Lower leg skin (tissue), 4 donors: ENCODE measurements around the gene SPOCD1. TPM values are rescaled to one million over a fixed set of nuclear protein-coding genes. Genes with fewer than 3 reads are reported as not detected.
"Not testable (repeated sequence)": the region's sequence is repeated elsewhere in the genome, so short reads cannot be mapped to it uniquely, and the experiment has no call there.

ENCODE experiments used
- DNase-seq, 2 donors: peaks; one replicate each; pipeline ENCODE4 v3.0.0-alpha.2; 2019; ENCODE audit warnings: low spot score in 2 of 2
- H3K4me3 ChIP-seq: fragments of 200-600 bp; sonication (generic); 2 replicates; pipeline ENCODE4 v1.5.1; 2017; ENCODE audit warnings: mild to moderate bottlenecking, low read depth; ENCODE audit not compliant: poor library complexity, severe bottlenecking
- POLR2A ChIP-seq, 2 donors: fragments of 450-650 bp; IDR thresholded peaks; one replicate each; pipeline ENCODE4 v1.6.1; 2016 to 2017; ENCODE audit warnings: antibody characterized with exemption in 2 of 2, mild to moderate bottlenecking in 1 of 2, moderate library complexity in 1 of 2
- WGBS, 2 donors: methylation state at CpG; one replicate each; pipeline ENCODE4 v1.1.5; 2018; 5-methylcytosine and 5-hydroxymethylcytosine counted together
- intact Hi-C: fragments of 100-400 bp; cut with DNase I; formaldehyde crosslinking; loops from one replicate; pipeline ENCODE4 v1.15.0; 2023; ENCODE audit warnings: low total_unique reads
- total RNA-seq, 4 donors: library from RNA; depleted of rRNA; stranded (reverse); fragments of >200 nt; gene quantifications; one replicate each; pipeline ENCODE4 v1.1.0, GENCODE V29; 2016
- TF ChIP-seq, protein P1 (sequence below), 3 donors: fragments of 450-650 bp; IDR thresholded peaks; one replicate each; pipeline ENCODE4 v1.5.1; 2016; ENCODE audit warnings: antibody characterized with exemption in 3 of 3, mild to moderate bottlenecking in 3 of 3, moderate library complexity in 2 of 3

The SPOCD1 gene
- total RNA-seq, 4 donors from 2014 or later = 0.13 to 0.51 TPM; not detected in 2

DNA sequence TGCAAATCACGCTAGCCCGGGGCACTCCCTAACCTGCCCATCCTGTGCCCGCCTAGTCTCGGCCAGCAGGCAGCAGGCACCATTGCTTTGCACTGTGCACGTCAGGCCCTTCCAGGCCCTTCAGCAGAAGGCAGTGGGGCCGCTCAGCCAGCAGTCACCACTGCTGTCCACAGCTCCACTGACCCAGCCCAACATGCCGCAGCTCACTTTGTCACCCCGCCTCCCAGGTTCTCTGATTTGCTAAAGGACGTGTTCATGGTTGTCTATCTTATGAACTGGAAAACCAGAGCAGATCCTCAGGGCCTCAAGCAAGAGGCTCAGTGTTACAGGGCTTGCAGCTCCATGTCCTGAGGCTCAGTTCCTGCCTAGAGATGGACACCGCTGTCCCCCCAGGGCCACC is 14.2 kb upstream of the SPOCD1 start:
- DNase-seq = peak in 1 of 2 donors; percentile 76
- TF ChIP-seq POLR2A (IDR thresholded peaks at IDR 0.05) = no peak
- intact Hi-C loops = no loop called here
- 82 to 93% methylated on average over 10 of the region's 10 CpGs for WGBS, 2 donors
- no peak overlapping the region for H3K4me3 ChIP-seq

GRCh38 chr1:31828926-31829690 is 13.3 kb upstream of the SPOCD1 start:
- H3K4me3 ChIP-seq = no peak overlapping the region
- peak in 1 of 2 donors; percentile 64 for DNase-seq
- intact Hi-C loops = no loop called here
- 85 to 86% methylated on average over 15 of the region's 15 CpGs for WGBS, 2 donors
- TF ChIP-seq, protein P1, sequence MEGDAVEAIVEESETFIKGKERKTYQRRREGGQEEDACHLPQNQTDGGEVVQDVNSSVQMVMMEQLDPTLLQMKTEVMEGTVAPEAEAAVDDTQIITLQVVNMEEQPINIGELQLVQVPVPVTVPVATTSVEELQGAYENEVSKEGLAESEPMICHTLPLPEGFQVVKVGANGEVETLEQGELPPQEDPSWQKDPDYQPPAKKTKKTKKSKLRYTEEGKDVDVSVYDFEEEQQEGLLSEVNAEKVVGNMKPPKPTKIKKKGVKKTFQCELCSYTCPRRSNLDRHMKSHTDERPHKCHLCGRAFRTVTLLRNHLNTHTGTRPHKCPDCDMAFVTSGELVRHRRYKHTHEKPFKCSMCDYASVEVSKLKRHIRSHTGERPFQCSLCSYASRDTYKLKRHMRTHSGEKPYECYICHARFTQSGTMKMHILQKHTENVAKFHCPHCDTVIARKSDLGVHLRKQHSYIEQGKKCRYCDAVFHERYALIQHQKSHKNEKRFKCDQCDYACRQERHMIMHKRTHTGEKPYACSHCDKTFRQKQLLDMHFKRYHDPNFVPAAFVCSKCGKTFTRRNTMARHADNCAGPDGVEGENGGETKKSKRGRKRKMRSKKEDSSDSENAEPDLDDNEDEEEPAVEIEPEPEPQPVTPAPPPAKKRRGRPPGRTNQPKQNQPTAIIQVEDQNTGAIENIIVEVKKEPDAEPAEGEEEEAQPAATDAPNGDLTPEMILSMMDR (IDR thresholded peaks at IDR 0.05) = no peak
- TF ChIP-seq POLR2A (IDR thresholded peaks at IDR 0.05) = no peak

- WGBS, 2 donors = 68 to 72% methylated on average over 8 of the region's 8 CpGs
- no peak overlapping the region for H3K4me3 ChIP-seq
- TF ChIP-seq, protein P1 (IDR thresholded peaks at IDR 0.05) = no peak
- TF ChIP-seq POLR2A (IDR thresholded peaks at IDR 0.05) = no peak
- intact Hi-C loops = no loop called here
- DNase-seq = peak in 1 of 2 donors; percentile 56
Measured at GRCh38 chr1:31828341-31828740, 12.5 kb upstream of the SPOCD1 start.

- intact Hi-C loops = no loop called here
- TF ChIP-seq, protein P1 (IDR thresholded peaks at IDR 0.05) = no peak
- no peak for TF ChIP-seq POLR2A (IDR thresholded peaks at IDR 0.05)
- H3K4me3 ChIP-seq = no peak overlapping the region
- DNase-seq = peak in 1 of 2 donors; percentile 62
- 94 to 98% methylated on average over 4 of the region's 4 CpGs for whole genome bisulfite sequencing, 2 donors
Measured at GRCh38 chr1:31823780-31824179, 8.0 kb upstream of the SPOCD1 start.

GRCh38 chr1:31822766-31823165 is 6.9 kb upstream of the SPOCD1 start:
- 77 to 80% methylated on average over 3 of the region's 3 CpGs for WGBS, 2 donors
- TF ChIP-seq, protein P1 (IDR thresholded peaks at IDR 0.05) = no peak
- no peak for TF ChIP-seq POLR2A (IDR thresholded peaks at IDR 0.05)

DNA sequence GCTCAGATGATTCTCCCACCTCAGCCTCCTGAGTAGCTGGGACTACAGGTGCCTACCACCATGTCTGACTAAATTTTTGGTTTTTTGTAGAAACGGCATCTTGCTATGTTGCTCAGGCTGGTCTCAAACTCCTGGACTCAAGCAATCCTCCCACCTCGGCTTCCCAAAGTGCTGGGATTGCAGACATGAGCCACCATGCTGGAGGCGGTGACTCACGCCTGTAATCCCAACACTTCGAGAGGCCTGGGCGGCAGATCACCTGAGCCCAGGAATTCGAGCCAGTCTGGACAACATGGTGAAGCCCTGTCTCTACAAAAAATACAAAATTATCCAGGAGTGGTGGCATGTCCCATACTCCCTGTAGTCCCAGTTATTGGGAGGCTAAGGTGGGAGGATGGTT is 4.4 kb upstream of the SPOCD1 start:
- H3K4me3 ChIP-seq, intact Hi-C loops: not testable (repeated sequence)
- peak in 1 of 2 donors; percentile 69 for DNase-seq
- 95 to 97% methylated on average over 7 of the region's 7 CpGs for WGBS, 2 donors

More at GRCh38 chr1:31822766-31823165, 6.9 kb upstream of the SPOCD1 start:
- intact Hi-C loops = no loop called here
- no peak overlapping the region for H3K4me3 ChIP-seq
- DNase-seq = no peak

DNA sequence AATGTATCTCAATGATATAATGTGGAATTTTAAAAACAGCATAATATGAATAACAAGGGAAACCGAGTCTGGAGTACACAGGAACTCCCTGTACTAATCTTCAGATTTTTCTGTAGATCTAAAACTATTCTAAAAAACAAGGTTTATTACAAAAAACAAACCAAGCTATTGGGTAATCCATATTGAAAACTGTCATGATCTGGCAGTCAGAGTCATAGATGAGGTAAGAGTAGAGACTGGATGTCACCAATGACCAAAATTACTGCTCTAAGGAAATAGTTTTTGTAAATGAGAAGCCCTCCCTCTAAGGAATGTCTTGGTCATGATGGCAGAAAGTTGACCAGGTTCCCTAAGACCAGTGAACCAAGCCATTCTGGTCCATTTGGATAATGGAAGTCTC is 2.4 kb upstream of the SPOCD1 start:
- no peak for DNase-seq
- 90 to 93% methylated on average over 1 of the region's 1 CpG for WGBS, 2 donors
- TF ChIP-seq, protein P1 (IDR thresholded peaks at IDR 0.05) = no peak
- TF ChIP-seq POLR2A (IDR thresholded peaks at IDR 0.05) = no peak
- H3K4me3 ChIP-seq = no peak overlapping the region
- intact Hi-C loops = no loop called here

- 82 to 83% methylated on average over 5 to 8 of the region's 8 CpGs for WGBS, 2 donors
- H3K4me3 ChIP-seq, intact Hi-C loops: not testable (repeated sequence)
- peak in 1 of 2 donors; percentile 49 for DNase-seq
Measured at GRCh38 chr1:31816947-31817346, 1.1 kb upstream of the SPOCD1 start.

DNA sequence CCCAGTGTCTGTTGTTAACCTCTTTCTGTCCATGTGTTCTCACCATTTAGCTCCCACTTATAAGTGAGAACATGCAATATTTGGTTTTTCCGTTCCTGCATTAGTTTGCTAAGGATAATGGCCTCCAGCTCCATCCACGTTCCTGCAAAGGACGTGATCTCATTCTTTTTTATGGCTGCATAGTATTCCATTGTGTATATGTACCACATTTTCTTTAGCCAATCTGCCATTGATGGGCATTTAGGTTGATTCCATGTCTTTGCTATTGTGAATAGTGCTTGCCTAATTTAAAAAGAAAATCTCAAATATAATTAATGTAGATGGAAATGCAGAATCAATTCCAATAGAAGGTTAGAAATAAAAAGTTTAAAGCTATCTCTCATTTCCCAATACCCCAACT is 679 bp upstream of the SPOCD1 start:
- WGBS, 2 donors = 95 to 97% methylated on average over 3 of the region's 3 CpGs
- DNase-seq, intact Hi-C loops, H3K4me3 ChIP-seq: not testable (repeated sequence)
